HG02610 (cell line): ENCODE measurements around the gene DCLK2.

Experiments used
- ATAC-seq: cut with Tn5 transposase; IDR thresholded peaks from one replicate; pipeline ENCODE4 v1.9.1; 2021; ENCODE audit warnings: mild to moderate bottlenecking, moderate library complexity; ENCODE audit not compliant: unreplicated experiment

DCLK2 gene

GRCh38 chr4:150305995-150306394 lies 227.8 kb downstream of the DCLK2 start:
- ATAC-seq: no peak

DNA sequence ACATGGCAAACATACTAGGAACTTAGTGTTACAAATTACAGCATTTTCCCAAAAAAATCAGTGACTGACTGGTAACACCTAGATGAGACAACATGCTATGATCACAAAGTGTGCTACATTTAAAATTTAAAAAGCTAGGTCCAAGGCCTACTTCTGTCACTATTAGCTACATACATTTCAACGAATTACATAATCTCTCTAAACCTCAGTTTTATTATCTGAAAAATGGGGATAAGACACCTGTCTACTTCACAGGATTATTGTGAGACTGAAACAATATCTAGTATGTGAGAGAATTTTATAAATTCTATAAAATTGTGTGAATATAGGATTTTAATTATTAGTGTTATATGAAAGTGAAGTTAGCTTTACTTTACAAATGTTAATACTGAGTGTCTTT lies 228.5 kb downstream of the DCLK2 start:
- ATAC-seq: no peak
